HFF-Myc (cell line): Measurements from ENCODE around the gene RALGAPB.
"Not testable (repeated sequence)": the region's sequence is repeated elsewhere in the genome, so short reads cannot be mapped to it uniquely, and the experiment has no call there.

Experiments used
- DNase-seq: peaks from one replicate; pipeline ENCODE4 v3.0.0-alpha.2; 2011; ENCODE audit warnings: low read depth; ENCODE audit errors: extremely low read depth
- H3K4me3 ChIP-seq: replicated peaks from 2 replicates; pipeline ENCODE4 v1.5.1; 2011; ENCODE audit warnings: low read depth, mild to moderate bottlenecking, control low read depth, low read length
- CTCF ChIP-seq: IDR thresholded peaks from 2 replicates; pipeline ENCODE4 v1.5.1; 2012; ENCODE audit warnings: mild to moderate bottlenecking, low read depth, low read length, control low read depth; ENCODE audit errors: missing control alignments

Gene RALGAPB

GRCh38 chr20:38589351-38589750, 116.7 kb downstream of the RALGAPB start:
- TF ChIP-seq CTCF, result no peak
- H3K4me3 ChIP-seq, result no peak overlapping the region
- no peak for DNase-seq

GRCh38 chr20:38589967-38590675, 117.5 kb downstream of the RALGAPB start:
- H3K4me3 ChIP-seq, result no peak overlapping the region
- DNase-seq, result no peak
- no peak for TF ChIP-seq CTCF

DNA sequence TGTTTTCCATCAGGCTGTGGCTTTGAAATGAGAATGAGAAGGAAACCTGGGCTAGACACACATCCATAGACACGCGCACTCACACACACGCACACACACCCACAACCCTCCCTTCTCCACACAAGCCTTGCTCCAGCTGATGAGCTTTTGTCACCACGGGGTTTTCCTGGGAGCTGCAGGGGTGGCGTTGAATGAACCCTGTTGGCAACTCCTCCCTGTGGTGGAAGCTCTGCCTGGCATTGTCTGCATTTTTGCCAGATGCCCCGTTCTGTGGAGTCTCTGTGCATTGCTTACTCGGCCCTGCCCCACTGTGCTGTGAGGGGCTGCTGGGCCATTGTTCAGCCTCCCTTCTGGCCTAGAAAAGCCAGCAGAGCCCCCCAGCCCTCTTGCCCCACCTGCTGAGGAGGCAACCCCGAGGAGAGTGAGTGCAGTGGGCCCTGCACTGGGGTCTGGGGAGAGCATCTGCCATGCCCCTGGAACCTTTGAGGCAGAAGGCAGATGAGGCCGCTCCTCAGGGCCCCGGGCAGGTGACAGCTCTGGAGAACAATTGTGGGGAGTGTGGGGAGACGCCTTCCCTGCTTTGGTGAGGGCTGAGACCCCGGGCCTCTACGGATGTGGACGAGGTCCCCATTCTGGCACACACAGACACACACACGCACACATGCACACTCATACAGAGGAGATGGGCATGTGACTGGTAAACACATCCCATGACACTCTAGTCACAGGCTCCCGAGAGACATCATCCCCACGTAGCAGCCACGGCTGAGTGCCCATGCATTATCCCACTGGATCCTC, 118.2 kb downstream of the RALGAPB start:
- no peak for TF ChIP-seq CTCF
- DNase-seq, result no peak
- H3K4me3 ChIP-seq, result no peak overlapping the region

DNA sequence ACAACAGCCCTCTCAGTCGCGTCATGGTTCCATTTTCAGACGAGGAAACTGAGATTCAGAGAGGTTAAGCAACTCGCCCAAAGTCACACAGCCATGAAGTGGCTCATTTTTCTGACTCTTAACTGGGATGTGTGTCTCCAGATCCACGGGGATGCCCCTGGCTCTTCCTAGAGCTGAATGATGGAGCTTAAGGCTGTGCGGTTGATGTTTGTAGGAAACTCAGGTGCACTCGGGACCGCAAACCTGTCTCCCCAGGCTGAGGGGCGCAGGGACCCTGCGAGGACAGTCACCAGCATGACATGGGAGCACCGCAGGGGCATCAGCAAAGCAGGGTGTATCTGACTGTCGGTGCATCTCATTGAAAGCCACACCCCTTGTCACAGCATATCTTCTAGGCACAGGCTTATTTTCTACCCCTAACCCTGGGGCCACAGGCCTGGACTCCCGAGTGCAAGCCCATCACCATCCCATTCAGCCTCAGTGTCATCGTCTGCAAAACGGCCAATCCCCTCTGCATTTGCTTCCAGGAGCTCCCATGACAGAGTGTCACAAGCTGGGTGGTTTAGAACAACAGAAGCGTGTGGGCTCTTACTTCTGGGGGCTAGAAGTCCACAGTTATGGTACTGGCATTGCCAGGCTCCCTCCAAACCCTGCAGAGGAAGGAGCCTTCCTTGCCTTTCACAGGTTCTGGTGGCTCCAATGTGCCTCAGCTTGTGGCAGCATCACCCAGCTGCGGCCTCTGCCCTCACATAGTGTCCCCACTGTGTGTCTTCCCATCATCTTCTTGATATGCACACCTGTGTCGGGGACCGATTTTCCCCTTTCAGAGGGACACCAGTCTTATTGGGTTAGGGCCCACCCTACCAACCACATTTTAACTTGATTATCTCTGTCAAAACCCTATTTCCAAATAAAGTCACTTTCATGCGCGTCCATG, 119.1 kb downstream of the RALGAPB start:
- no peak for DNase-seq
- no peak for TF ChIP-seq CTCF
- no peak overlapping the region for H3K4me3 ChIP-seq

DNA sequence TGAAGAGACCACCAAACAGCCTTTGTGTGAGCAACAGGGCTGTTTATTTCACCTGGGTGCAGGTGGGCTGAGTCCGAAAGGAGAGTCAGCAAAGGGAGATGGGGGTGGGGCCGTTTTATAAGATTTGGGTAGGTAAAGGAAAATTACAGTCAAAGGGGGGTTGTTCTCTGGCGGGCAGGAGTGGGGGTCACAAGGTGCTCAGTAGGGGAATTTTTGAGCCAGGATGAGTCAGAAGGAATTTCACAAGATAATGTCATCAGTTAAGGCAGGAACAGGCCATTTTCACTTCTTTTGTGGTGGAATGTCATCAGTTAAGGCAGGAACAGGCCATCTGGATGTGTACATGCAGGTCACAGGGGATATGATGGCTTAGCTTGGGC, 119.8 kb downstream of the RALGAPB start:
- DNase-seq, result not testable (repeated sequence)

DNA sequence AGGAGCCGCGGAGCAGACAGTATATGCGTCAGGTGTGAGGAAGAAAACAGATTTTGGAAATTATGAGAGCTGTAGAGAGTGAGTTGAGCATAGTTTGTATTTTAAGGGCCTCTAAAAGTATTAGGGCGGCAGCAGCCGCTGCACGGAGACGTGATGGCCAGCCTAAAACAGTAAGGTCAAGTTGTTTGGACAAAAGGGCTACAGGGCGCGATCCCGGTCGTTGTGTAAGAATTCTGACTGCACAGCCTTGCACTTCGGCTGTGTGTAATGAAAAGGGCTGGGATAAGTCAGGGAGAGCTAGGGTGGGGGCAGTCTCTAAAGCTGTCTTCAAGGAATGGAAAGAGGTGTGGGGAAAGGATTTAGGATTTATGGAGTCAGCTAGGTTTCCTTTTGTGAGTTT, 121.6 kb downstream of the RALGAPB start:
- DNase-seq, H3K4me3 ChIP-seq: not testable (repeated sequence)

More for the DNA sequence above, 119.8 kb downstream of the RALGAPB start:
- not testable (repeated sequence) for H3K4me3 ChIP-seq

- not testable (repeated sequence) for DNase-seq, H3K4me3 ChIP-seq
These were observed 123.2 kb downstream of the RALGAPB start for GRCh38 chr20:38595886-38596285.

GRCh38 chr20:38599410-38599882, 126.8 kb downstream of the RALGAPB start:
- no peak overlapping the region for H3K4me3 ChIP-seq
- TF ChIP-seq CTCF, result no peak
- DNase-seq, result no peak
